GM10847 (cell line): ENCODE measurements around the gene DMXL1.

Experiments
- POLR2A ChIP-seq: IDR thresholded peaks from 2 replicates; pipeline ENCODE4 v1.6.1; 2011; ENCODE audit not compliant: insufficient read length; ENCODE audit errors: extremely low read depth

The DMXL1 gene

DNA sequence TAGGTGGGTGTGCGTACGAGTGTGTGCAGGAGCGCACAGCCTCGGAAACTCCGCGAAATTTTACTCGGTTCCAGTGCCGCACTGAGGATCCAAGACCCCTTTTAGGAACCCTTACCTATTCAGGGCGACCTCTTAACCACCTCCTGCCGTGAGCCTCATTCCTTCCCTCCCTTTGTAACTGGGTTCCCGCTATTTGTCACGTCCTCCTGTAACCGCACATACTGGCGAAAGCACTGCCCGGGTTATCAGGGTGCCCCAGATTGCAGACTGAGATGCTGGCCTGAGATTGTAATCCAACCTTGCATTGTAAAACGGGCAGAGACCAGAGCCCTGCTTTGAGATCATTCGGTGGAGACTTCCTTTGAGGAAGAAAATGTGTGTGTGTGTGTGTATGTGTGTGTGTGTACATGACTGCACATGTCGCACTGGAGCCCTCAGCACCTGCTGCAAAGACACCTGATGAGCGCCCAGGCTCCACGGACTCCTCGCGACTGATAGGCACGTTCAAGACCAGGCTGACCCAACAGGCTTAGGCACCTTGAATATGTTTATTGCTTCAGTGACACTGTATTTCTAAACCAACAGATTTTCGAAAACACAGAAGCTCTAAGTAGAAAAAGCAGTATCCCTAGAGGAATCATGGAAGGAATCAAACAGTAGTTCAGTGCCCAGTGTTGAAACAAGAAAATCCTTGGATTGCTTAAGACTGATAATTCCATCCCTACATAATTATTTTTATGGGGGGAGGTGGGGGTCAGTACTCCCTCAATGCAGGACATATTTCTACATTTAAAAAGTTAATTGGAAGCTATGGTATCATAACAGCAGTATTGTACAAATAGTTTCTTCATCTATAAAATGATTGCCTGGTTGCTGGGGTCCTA is 198.4 kb downstream of the DMXL1 start:
- TF ChIP-seq POLR2A: no peak

DNA sequence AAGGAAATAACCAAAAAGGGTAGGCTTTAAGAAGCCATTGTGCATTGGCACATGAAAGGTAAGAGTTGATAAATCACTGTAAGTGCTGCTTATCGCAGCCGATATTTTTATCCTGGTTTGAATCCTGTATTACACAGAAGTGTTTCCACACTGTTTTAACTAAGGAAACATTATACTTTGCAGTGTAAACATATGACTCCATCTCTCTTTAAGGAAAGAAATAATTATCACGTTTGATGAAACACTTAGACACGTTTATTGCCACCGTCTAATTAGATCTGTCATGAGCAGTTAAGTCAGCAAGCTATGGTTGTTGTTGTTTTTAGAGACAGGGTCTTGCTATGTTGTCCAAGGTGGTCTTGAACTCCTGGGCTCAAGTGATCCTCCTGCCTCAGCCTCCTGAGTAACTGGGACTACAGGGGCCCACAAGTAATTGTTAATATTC is 199.3 kb downstream of the DMXL1 start:
- TF ChIP-seq POLR2A: no peak

DNA sequence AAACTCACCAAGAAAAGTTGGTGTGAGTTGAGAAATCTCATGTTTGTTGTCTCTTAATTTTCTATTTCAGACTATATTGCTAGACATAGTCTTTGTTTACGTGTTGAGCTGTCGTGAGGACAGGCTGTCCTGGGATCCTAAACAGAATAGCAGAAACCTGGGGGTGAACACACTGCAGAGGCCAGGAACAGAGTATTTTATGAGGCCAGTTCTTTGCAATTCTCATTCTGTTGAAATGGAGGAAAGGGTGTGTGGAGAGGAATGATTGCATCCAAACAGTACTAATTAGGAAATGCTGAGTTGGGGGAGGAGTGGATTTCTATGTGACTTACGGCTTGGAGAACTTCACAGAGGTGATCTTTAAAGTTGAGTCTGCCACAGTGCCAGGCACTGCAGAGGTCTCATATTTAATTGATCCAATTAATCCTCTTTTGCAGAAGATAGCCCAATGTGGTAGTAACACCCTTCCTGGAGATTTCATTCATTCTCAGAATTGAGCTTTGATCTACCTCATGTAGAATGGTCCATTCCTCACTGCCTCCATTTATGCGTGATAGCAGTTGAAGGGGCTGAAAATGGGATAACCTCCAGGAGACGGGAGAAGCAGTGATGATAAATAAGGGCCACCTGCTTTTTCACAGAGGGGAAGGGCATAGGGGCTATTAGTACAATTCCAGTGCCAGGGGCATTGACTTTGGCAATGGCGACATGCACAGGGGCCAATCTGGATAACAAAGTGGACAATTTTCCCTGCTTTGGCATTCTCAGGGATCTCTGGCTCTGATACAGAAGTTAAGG is 200.3 kb downstream of the DMXL1 start:
- TF ChIP-seq POLR2A: no peak

DNA sequence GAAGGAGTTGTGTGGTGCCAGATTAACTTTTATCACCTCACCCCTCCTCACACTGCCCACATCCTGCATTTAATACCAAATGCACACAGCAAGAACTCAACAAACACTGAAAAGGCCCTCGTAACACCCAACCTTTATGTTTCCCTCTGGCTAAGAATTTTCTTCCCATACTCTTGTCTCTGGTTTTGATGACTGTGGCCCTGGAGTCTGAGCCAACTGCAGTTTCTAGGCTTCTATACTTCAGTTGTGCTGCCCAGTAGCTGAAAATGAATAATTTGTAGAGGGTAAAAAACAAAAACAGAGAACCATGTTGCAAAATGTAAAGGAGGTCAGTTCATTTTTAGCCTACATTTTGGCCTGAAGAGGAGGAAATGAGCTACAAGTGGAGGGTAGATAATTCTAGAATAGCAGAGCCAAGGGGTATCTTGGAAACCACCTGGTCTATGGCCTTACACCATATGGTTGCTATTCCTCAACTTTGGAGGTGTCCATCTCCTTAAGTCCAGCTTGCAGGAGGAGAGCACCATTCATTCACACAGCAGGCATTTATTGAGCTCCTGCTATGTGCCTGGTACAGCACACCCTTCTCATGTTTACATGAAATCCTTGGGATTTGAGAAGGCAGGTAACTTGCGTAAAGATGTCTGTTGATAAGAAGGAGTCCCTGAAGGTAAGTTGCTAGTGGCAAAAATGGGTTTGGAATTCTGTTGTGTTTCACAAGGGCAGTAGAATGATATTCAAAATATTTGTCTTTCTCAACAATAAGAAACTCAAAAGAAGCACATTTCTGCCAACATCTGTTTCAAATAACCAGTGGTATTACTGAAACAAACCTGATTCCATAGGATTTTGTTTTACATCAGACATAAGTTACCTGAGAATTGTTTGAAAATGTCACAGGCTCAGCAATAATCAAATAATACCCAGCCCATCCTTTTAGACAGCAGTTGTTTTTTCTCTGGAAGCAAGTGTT is 201.2 kb downstream of the DMXL1 start:
- no peak for TF ChIP-seq POLR2A

DNA sequence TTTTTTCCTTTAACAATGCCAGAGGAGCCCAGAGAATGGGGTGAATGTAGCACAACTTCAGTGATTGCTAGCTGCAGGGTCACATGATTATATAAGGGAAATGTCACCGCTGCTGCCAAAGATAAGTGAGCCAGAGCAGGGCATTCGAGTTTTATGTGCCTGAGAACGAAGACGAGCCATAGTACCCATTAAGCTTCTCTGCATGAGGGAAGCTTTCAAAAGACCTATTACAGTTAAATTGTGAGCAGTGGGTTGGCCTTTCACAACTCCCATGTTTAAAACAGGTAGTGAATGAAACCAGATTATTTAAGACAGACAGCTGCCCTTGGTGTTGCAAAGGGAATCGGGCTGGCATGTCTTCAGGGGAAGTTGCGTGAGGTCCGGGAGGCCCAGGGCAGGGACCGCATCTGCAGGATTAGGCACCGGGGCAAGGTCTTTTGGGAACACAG is 202.5 kb downstream of the DMXL1 start:
- TF ChIP-seq POLR2A: no peak

DNA sequence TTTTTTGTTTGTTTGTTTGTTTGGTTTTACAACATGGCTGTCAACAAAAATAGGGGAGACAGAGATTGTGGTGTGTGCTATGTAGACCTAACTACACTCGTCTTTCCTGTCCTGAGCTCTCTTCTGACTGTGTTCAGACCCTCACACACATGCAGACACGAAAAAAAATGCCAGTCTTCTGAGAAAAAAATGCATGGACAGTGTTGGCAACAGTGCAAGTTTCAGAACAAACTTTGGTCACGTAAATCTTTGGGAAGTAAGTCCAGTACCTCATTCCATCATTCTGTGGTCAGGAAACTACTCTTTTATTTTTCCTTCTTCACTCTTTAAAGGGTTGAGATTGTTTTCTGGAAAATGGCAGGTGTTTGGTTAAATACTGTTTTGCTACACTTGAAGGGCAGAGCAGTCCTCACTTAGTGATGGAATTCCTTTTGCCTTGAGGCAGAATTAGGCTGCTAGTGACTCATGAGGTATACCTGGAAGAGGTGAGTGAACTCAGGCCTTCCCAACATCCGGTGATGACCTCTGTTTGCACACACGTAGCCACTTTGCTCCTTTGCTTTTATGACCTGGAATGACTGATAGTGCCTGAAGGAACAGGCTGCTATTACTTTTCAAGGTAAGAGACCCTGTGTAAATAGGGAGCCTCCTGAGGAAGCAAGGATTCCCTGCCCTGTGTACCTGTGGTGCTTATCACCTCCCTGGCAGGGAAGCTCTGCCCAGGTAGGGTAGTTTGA is 203.3 kb downstream of the DMXL1 start:
- TF ChIP-seq POLR2A: no peak

DNA sequence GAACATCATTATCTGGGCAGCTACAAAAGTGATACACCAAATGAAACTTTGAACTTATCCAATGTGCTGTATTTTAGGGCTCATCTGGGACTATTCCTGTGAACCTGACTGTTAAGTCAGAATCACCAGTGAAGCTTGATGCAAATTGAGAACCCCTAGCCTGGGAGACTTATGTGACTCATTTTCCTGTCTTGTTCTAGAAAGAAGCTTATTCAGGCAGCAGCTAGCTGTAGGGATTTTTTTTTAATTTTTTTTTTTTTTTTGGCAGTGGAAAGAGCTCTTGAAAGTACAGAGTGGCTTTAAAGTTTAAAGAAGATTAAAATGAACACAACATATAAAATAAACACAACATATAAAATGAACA is 203.9 kb downstream of the DMXL1 start:
- TF ChIP-seq POLR2A: no peak

DNA sequence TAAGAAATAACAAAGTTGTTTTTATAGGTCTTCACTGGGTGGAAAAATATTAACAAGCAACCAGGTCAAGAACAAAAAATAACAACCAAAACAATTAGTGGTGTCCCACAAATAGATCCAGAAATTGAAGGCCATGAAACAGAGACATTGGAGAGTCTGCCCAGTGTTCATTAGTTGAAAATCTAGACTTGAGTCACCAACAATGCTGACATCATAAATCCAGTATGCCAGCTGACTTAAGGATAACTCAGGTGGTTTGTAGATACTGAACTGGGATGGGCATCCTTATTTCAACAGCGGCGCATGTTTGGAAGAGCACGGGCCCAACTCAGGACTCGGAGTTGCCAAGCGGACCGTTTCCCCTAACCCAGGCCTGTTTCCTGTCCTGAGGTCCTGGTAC is 204.3 kb downstream of the DMXL1 start:
- no peak for TF ChIP-seq POLR2A

DNA sequence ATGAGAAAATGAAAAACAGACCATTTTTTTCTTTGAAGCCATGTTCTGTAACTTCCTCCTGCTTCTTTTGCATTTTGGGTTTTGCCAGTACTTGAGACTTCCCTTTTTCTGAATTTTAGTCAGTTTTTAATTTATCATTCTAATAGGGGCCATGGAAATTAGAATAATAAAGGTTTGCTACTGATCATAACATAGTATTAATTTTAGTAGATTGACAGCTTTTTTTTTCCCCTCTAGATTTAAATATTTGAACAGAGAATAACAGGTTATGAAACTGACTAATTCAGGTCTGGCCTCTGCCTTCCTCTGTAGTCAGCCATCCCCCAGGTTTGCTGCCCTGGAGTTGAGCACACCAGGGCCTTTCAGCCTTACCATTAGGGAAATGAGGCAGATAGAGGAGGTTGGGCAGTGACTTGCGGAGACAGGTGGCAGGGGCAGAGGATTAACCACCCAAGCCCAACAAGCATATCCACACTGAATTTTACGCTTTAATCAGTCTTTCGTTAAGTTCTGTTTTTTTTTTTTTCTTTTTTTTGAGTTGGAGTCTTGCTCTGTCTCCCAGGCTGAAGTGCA is 204.8 kb downstream of the DMXL1 start:
- no peak for TF ChIP-seq POLR2A

DNA sequence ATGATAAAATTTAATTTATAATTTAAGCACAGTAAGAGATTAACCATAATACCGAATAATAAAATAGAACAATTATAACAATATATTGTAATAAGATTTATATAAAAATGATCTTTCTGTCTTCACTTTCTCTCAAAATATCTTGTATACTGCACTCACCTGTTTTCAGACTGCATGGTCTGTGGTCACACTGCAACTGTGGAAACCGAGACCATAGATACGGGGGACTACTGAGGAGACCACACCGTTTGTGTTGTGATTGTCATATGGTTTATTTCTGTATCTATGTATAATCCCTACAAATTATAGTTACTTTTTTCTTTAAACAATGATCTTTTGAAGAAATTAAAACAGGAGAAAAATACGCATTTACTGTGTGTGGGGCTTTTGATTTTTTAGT is 206.1 kb downstream of the DMXL1 start:
- no peak for TF ChIP-seq POLR2A

DNA sequence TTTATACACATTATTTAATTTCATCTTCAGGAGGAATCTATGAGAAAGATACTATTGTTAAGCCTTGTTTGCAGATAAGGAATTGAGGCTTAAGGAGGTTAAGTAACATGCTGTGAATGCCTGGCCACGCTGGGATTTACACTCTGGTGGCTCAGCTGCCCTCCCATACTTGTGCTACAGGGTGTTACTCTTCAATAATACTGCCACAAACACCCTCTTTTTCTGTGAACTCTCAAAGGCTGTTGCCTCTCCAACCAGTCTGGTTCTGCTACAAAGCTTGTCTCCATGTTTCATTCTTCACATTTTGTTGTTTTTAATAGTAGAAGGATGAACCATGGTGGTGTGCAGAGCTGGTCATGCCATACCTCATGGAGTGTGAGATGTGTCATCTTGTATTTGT is 208.2 kb downstream of the DMXL1 start:
- TF ChIP-seq POLR2A: no peak

DNA sequence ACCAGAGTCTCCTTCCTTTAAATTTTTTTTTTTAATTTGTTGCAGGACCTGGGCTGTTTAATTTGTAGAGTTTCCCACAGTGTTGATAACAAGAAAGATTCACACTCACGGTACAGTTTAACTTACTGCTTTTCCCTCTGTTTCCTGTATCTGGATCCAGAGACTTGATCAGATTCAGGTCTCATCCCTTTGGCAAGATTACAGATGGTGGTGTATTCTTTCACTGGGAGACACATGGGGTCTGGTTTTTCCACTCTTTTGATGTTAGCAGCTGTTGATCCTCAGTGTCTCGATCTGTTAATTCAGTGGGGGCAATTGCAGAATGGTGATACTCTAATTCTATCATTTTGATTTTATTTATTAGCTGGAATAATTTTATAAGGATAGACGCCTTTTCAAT is 209.5 kb downstream of the DMXL1 start:
- no peak for TF ChIP-seq POLR2A

DNA sequence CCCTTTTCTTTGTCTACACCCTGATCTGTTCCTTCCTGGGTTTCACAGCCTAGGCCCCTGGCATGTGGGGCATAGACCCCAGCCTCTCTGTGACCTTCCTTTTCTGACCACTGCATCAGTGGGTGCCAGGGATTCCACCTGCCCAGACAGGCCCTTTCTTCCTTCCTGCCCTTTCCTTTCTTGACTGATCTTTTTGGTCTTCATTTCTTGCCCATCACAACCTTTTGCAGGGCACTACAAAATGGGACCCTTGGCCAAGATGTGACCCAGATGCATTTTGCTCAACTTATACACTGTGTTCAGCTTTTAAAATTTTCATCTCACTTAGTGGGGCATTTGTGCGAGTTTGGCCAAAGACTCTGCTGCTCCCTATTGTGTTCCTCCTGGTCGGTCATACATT is 211.7 kb downstream of the DMXL1 start:
- no peak for TF ChIP-seq POLR2A

DNA sequence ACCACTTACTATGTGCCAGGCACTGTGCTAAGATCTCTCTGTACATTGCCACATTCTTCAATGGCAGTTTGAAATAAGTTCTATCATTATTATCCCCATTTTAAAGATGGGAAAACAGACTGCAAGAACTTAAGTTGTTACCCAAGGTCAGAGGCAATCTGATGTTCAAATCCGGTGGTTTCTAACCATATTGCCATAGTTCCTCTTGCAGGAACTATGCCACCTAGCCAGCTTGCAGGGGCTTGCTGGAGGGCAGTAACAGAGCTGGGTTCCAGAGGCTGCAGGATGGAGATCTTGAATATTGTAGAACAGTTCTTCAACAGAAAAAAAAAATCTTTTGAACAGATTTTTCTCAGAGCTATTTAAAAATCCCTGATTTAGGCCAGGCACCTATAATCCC is 213.1 kb downstream of the DMXL1 start:
- TF ChIP-seq POLR2A: no peak
